NCI-H446 treated with DMSO at 0.1 percent for 48 hours (cell line): ENCODE results near the gene CARMIL3.
"Not testable (repeated sequence)": the region's sequence is repeated elsewhere in the genome, so short reads cannot be mapped to it uniquely, and the experiment has no call there.

Experiments used
- DNase-seq: peaks from one replicate; lab custom pipeline; 2025; lab: John Stamatoyannopoulos, UW

The CARMIL3 gene

GRCh38 chr14:24040692-24041091, 11.1 kb upstream of the CARMIL3 start:
- DNase-seq, result no peak

- DNase-seq, result peak; percentile 72
Measured at GRCh38 chr14:24042746-24043145, 9.1 kb upstream of the CARMIL3 start.

- DNase-seq, result not testable (repeated sequence)
Measured at GRCh38 chr14:24049002-24049401, 2.8 kb upstream of the CARMIL3 start.

- not testable (repeated sequence) for DNase-seq
Measured at GRCh38 chr14:24050753-24051152, 1.1 kb upstream of the CARMIL3 start.

GRCh38 chr14:24051176-24051788, 527 bp upstream of the CARMIL3 start:
- DNase-seq, result no peak

- DNase-seq, result no peak
Measured at GRCh38 chr14:24052656-24053547, 1.1 kb downstream of the CARMIL3 start.

- no peak for DNase-seq
Measured at GRCh38 chr14:24053548-24054323, 1.9 kb downstream of the CARMIL3 start.

GRCh38 chr14:24054324-24054641, 2.5 kb downstream of the CARMIL3 start:
- no peak for DNase-seq

GRCh38 chr14:24054646-24055045, 2.8 kb downstream of the CARMIL3 start:
- no peak for DNase-seq

- DNase-seq, result no peak
Measured at GRCh38 chr14:24055971-24056799, 4.4 kb downstream of the CARMIL3 start.

GRCh38 chr14:24056800-24057184, 5.0 kb downstream of the CARMIL3 start:
- peak; percentile 13 for DNase-seq

- DNase-seq, result no peak
Measured at GRCh38 chr14:24057271-24057670, 5.5 kb downstream of the CARMIL3 start.

GRCh38 chr14:24057867-24058259, 6.1 kb downstream of the CARMIL3 start:
- no peak for DNase-seq

- DNase-seq, result no peak
Measured at GRCh38 chr14:24058260-24058950, 6.6 kb downstream of the CARMIL3 start.

GRCh38 chr14:24058951-24059475, 7.2 kb downstream of the CARMIL3 start:
- no peak for DNase-seq

GRCh38 chr14:24059841-24060388, 8.1 kb downstream of the CARMIL3 start:
- no peak for DNase-seq

- no peak for DNase-seq
Measured at GRCh38 chr14:24060443-24060842, 8.6 kb downstream of the CARMIL3 start.

- no peak for DNase-seq
Measured at GRCh38 chr14:24060984-24061913, 9.4 kb downstream of the CARMIL3 start.

- DNase-seq, result no peak
Measured at GRCh38 chr14:24062216-24062980, 10.6 kb downstream of the CARMIL3 start.
